ENCODE data around the gene ZC3H18. TPM values are rescaled to one million over a fixed set of nuclear protein-coding genes. Genes with fewer than 3 reads are reported as not detected.

The ZC3H18 gene
- polyA plus RNA-seq, 3 donors, result 5.5 to 36.4 (median 6.8) TPM

- peak overlapping the region; percentile 50 for H2AFZ ChIP-seq (ENCODE audit: insufficient read depth, low read depth, low read length, poor library complexity, severe bottlenecking)
- peak overlapping the region; percentile 83 to 97 for H3K27ac ChIP-seq (ENCODE audit: low read depth in 1 of 2, low read length in 2 of 2)
- H3K4me3 Mint-ChIP-seq, result peak overlapping the region; percentile 92 to 97
- TF ChIP-seq CTCF (IDR thresholded peaks at IDR 0.05), result no peak
- DNase-seq, result peak; percentile 48 to 63 (median 62)
- peak overlapping the region; percentile 79 to 100 (median 81) for H3K4me3 ChIP-seq (replicated peaks in 1 of 3; ENCODE audit: low read depth in 2 of 3, low read length in 3 of 3)
- H3K4me2 ChIP-seq (replicated peaks; ENCODE audit: extremely low read depth, low read length, poor library complexity, severe bottlenecking), result peak overlapping the region; percentile 93
- no peaks in the 10 kb centered on the region for H3K27me3 ChIP-seq (ENCODE audit: control insufficient read depth in 2 of 2, insufficient read depth in 2 of 2, low read length in 2 of 2)
- H3K27ac Mint-ChIP-seq, result peak overlapping the region; percentile 87 to 96 (median 94)
- peaks cover 56% of the 10 kb centered on the region for H3K79me2 ChIP-seq (ENCODE audit: insufficient read depth, low read length)
- peaks cover 0 to 2% (median 2%) of the 10 kb centered on the region in 3 donors for H3K27me3 Mint-ChIP-seq (ENCODE audit: low read depth in 3 of 3)
- no peaks in the 10 kb centered on the region for H3K9me3 ChIP-seq (replicated peaks in 1 of 2; ENCODE audit: control insufficient read depth in 1 of 2, insufficient read depth in 1 of 2, low read length in 2 of 2)
- intact Hi-C loops (cut with micrococcal nuclease), result loop anchor here (2.0 to 5.0 kb wide), 2 partner anchors 37 kb away; partner anchors contain the start of gene SNAI3 (in 2 of the 2)
- H4K20me1 ChIP-seq (ENCODE audit: insufficient read depth, low read length), result peaks cover 56% of the 10 kb centered on the region
- H3K4me1 Mint-ChIP-seq, result peaks cover 35% of the 10 kb centered on the region
- 4% methylated on average over 28 of the region's 37 CpGs for WGBS (ENCODE audit: insufficient coverage)
- peaks cover 33 to 39% of the 10 kb centered on the region in 2 donors for H3K36me3 ChIP-seq (replicated peaks in 1 of 2; ENCODE audit: control insufficient read depth in 1 of 2, insufficient read depth in 2 of 2, low read length in 2 of 2)
- H3K4me1 ChIP-seq (ENCODE audit: control insufficient read depth in 1 of 2, insufficient read depth in 2 of 2, low read length in 2 of 2), result peaks cover 45 to 53% of the 10 kb centered on the region in 2 donors
- peak overlapping the region; percentile 93 for H3K9ac ChIP-seq (ENCODE audit: insufficient read depth, low read length, poor library complexity, severe bottlenecking)
- peaks cover 0 to 4% (median 0%) of the 10 kb centered on the region in 7 donors for H3K9me3 Mint-ChIP-seq
- H3K36me3 Mint-ChIP-seq, result peaks cover 29 to 48% of the 10 kb centered on the region in 2 donors
These were observed 79.9 kb downstream of the ZC3H18 start for GRCh38 chr16:88649924-88650748.

GRCh38 chr16:88650749-88651275 is 80.6 kb downstream of the ZC3H18 start, which contains the start of gene CYBA:
CYBA (minus strand) TSS chr16:88651053; CDS start chr16:88651013, 40 bp downstream.
- Histone ChIP-seq H3K4me3 (replicated peaks in 1 of 3; ENCODE audit: low read depth in 2 of 3, low read length in 3 of 3) (peak within 1 kb of the TSS; percentile 79 to 100 (median 81)), H3K9ac (ENCODE audit: insufficient read depth, low read length, poor library complexity, severe bottlenecking) (peak within 1 kb of the TSS; percentile 93), H3K27ac (ENCODE audit: low read depth in 1 of 2, low read length in 2 of 2) (peak within 1 kb of the TSS; percentile 83 to 97), H4K20me1 (ENCODE audit: insufficient read depth, low read length) (peaks cover 50% of the 10 kb centered on the region), H3K9me3 (replicated peaks in 1 of 2; ENCODE audit: control insufficient read depth in 1 of 2, insufficient read depth in 1 of 2, low read length in 2 of 2) (no peaks in the 10 kb centered on the region), H3K4me1 (ENCODE audit: control insufficient read depth in 1 of 2, insufficient read depth in 2 of 2, low read length in 2 of 2) (peaks cover 45 to 53% of the 10 kb centered on the region in 2 donors), H3K79me2 (ENCODE audit: insufficient read depth, low read length) (peaks cover 49% of the 10 kb centered on the region), H2AFZ (ENCODE audit: insufficient read depth, low read depth, low read length, poor library complexity, severe bottlenecking) (peak within 1 kb of the TSS; percentile 52), H3K4me2 (replicated peaks; ENCODE audit: extremely low read depth, low read length, poor library complexity, severe bottlenecking) (peak within 1 kb of the TSS; percentile 93), H3K27me3 (ENCODE audit: control insufficient read depth in 2 of 2, insufficient read depth in 2 of 2, low read length in 2 of 2) (no peaks in the 10 kb centered on the region), H3K36me3 (replicated peaks in 1 of 2; ENCODE audit: control insufficient read depth in 1 of 2, insufficient read depth in 2 of 2, low read length in 2 of 2) (peaks cover 28 to 37% of the 10 kb centered on the region in 2 donors)
- intact Hi-C loops (cut with micrococcal nuclease), result loop anchor here (2.0 to 5.0 kb wide), 2 partner anchors 36 kb away; partner anchors contain the start of gene SNAI3 (in 2 of the 2)
- peak; percentile 70 to 87 (median 84) for DNase-seq
- Mint-ChIP-seq H3K4me3 (peak within 1 kb of the TSS; percentile 92 to 97), H3K4me1 (peaks cover 32% of the 10 kb centered on the region), H3K27me3 (ENCODE audit: low read depth in 3 of 3) (peaks cover 0 to 2% (median 2%) of the 10 kb centered on the region in 3 donors), H3K27ac (peak within 1 kb of the TSS; percentile 93 to 96 (median 95)), H3K9me3 (peaks cover 0 to 2% (median 0%) of the 10 kb centered on the region in 7 donors), H3K36me3 (peaks cover 24 to 43% of the 10 kb centered on the region in 2 donors)
- TF ChIP-seq CTCF (IDR thresholded peaks at IDR 0.05), result no peak
- whole genome bisulfite sequencing (ENCODE audit: insufficient coverage), result 0% methylated on average over 37 of the region's 41 CpGs

Data from CD14-positive monocyte (primary cell).